Psoas muscle (tissue), 8 donors: ENCODE measurements around the gene MICB. TPM values are rescaled to one million over a fixed set of nuclear protein-coding genes. Genes with fewer than 3 reads are reported as not detected.

ENCODE experiments used
- ATAC-seq, 4 donors: fragments of 200-7000 bp; cut with Tn5 transposase; one replicate each; pipeline ENCODE4 v1.9.1; 2020; ENCODE audit warnings: moderate library complexity in 3 of 4, mild to moderate bottlenecking in 2 of 4
- DNase-seq, 2 donors: peaks; one replicate each; pipeline ENCODE4 v3.0.0-alpha.2; 2020
- H3K27ac ChIP-seq: fragments of 200-600 bp; one replicate; pipeline ENCODE4 v1.8.0; 2022
- H3K27me3 ChIP-seq, 3 donors: fragments of 200-600 bp in 1 of 3; one replicate each; pipeline versions ENCODE4 v1.6.1 to v1.8.0; 2013 to 2022; ENCODE audit warnings: low read length in 2 of 3, mild to moderate bottlenecking in 2 of 3, moderate library complexity in 1 of 3; ENCODE audit not compliant: insufficient read depth in 3 of 3
- H3K36me3 ChIP-seq, 2 donors: fragments of 200-600 bp in 1 of 2; one replicate each; pipeline versions ENCODE4 v1.6.1 to v1.8.0; 2013 to 2022; ENCODE audit warnings: low read depth in 1 of 2, mild to moderate bottlenecking in 1 of 2, moderate library complexity in 1 of 2; ENCODE audit not compliant: insufficient read depth in 1 of 2
- H3K4me1 ChIP-seq: fragments of 200-600 bp; one replicate; pipeline ENCODE4 v1.8.0; 2022
- H3K4me3 ChIP-seq: fragments of 200-600 bp; one replicate; pipeline ENCODE4 v1.8.0; 2022; ENCODE audit warnings: mild to moderate bottlenecking
- H3K9me3 ChIP-seq: fragments of 200-600 bp; one replicate; pipeline ENCODE4 v1.8.0; 2022
- WGBS, 3 donors: extraction: QIAGEN DNeasy Blood & Tissue Kit; methylation state at CpG; one replicate each; pipeline versions ENCODE4 v1.1.6 to v1.1.7; 2013; 5-methylcytosine and 5-hydroxymethylcytosine counted together
- intact Hi-C, 2 donors: fragments of 100-400 bp; cut with DNase I; formaldehyde crosslinking; loops; one replicate each; pipeline versions ENCODE4 v1.11.0 to v1.14.2; 2022
- polyA plus RNA-seq, 3 donors: library from polyadenylated mRNA; stranded (reverse); fragments of 200-250 nt; gene quantifications; one replicate each; pipeline ENCODE4 v1.2.3, GENCODE V29; 2013
- total RNA-seq, 4 donors: library from RNA; stranded (reverse); fragmentation: NEBNext Ultra II Directional in 2 of 4; extraction: Animal tissue kit (Norgen Biotek cat#: 25700) in 2 of 4; gene quantifications; one replicate each; pipeline versions ENCODE4 v1.2.1 to v1.2.4, GENCODE V29; 2021 to 2023
- TF ChIP-seq, protein P1 (sequence below): fragments of 200-600 bp; IDR thresholded peaks from one replicate; pipeline ENCODE4 v1.8.0; 2022; ENCODE audit warnings: antibody characterized with exemption
- donor health status: healthy with polysubstance abuse.
- donor health status: DM: no; HTN: no; CAD: no; lungs with moderate emphysema.
- donor health status: Bipolar disorder and iron deficiency.
- donor health status: healthy.
- donor health status: DM: yes; HTN: yes; CAD: no.
- donor health status: DM: no; HTN: no; CAD: no.
- donor health status: DM: no; HTN: no; CAD: no.
- donor health status: DM: yes; HTN: yes; CAD: no.

MICB gene
- total and polyA plus RNA-seq, 7 donors: 0.25 to 1.0 (median 0.65) TPM

DNA sequence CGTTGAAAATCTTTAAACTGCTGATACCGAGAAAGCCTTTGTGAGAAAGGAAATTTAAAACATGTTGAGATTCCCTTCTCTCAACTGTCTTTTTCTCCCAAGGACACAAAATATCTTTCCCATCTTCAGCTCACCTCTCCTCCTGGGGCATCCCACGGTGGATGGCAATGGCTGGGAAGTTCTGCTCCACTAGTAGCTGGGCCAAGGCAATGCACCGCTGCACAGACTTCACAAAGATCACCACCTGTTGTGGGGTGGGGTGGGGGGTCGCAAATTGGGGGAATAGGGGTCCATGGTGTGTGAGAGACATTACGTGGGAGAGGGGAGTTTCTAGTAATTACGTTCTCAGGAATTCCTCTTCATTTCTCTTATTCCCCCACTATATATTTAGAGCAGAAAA, 33.2 kb downstream of the MICB start:
- Histone ChIP-seq H3K27me3 (no peaks in the 10 kb centered on the region), H3K4me3 (no peak overlapping the region), H3K4me1 (no peaks in the 10 kb centered on the region), H3K9me3 (no peaks in the 10 kb centered on the region), H3K36me3 (peaks cover 19 to 68% of the 10 kb centered on the region in 2 donors), H3K27ac (no peak overlapping the region)
- no peak for ATAC-seq
- WGBS, 3 donors: 79 to 87% (median 85%) methylated on average over 7 of the region's 7 CpGs
- TF ChIP-seq, protein P1, sequence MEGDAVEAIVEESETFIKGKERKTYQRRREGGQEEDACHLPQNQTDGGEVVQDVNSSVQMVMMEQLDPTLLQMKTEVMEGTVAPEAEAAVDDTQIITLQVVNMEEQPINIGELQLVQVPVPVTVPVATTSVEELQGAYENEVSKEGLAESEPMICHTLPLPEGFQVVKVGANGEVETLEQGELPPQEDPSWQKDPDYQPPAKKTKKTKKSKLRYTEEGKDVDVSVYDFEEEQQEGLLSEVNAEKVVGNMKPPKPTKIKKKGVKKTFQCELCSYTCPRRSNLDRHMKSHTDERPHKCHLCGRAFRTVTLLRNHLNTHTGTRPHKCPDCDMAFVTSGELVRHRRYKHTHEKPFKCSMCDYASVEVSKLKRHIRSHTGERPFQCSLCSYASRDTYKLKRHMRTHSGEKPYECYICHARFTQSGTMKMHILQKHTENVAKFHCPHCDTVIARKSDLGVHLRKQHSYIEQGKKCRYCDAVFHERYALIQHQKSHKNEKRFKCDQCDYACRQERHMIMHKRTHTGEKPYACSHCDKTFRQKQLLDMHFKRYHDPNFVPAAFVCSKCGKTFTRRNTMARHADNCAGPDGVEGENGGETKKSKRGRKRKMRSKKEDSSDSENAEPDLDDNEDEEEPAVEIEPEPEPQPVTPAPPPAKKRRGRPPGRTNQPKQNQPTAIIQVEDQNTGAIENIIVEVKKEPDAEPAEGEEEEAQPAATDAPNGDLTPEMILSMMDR: no peak
- intact Hi-C loops: no loop called here
- DNase-seq: no peak

DNA sequence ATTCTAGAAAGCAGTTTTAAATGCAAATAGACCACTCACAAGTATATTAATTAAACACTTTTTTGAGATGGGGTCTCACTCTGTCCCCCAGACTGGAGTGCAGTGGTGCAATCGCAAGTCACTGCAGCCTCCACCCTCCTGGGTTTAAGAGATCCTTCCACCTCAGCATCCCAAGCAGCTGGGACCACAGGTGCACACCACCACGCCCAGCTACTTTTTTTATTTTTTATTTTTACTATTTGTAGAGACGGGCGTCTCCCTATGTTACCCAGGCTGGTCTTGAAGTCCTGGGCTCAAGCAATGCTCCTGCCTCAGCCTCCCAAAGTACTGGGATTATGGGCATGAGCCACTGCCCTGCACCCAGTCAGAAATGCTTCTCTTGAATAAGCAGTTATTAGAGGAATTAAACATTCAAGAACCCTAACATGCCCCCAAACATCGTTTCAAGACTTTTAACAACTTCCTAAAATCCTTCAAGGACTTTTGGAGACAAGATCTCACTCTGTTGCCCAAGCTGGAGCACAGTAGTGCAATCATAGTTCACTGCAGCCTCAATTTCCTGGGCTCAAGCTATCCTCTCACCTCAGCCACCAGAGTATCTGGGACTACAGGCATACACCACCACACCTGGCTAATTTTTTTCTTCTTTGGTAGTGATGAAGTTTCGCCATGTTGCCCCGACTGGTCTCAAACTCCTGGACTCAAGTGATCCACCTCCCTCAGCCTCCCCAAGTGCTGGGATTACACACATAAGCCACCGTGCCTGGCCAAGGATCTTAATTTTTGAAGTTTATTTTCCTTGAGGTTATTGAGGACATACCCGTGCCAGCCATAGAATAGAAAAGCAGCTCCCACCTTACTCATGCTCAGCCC, 34.1 kb downstream of the MICB start:
- intact Hi-C loops: no loop called here
- Histone ChIP-seq H3K4me1 (no peaks in the 10 kb centered on the region), H3K36me3 (peaks cover 24 to 77% of the 10 kb centered on the region in 2 donors), H3K27ac (no peak overlapping the region), H3K27me3 (no peaks in the 10 kb centered on the region), H3K4me3 (no peak overlapping the region), H3K9me3 (no peaks in the 10 kb centered on the region)
- 66 to 70% (median 69%) methylated on average over 9 of the region's 9 CpGs for WGBS, 3 donors
- no peak for DNase-seq
- TF ChIP-seq, protein P1: no peak
- no peak for ATAC-seq

DNA sequence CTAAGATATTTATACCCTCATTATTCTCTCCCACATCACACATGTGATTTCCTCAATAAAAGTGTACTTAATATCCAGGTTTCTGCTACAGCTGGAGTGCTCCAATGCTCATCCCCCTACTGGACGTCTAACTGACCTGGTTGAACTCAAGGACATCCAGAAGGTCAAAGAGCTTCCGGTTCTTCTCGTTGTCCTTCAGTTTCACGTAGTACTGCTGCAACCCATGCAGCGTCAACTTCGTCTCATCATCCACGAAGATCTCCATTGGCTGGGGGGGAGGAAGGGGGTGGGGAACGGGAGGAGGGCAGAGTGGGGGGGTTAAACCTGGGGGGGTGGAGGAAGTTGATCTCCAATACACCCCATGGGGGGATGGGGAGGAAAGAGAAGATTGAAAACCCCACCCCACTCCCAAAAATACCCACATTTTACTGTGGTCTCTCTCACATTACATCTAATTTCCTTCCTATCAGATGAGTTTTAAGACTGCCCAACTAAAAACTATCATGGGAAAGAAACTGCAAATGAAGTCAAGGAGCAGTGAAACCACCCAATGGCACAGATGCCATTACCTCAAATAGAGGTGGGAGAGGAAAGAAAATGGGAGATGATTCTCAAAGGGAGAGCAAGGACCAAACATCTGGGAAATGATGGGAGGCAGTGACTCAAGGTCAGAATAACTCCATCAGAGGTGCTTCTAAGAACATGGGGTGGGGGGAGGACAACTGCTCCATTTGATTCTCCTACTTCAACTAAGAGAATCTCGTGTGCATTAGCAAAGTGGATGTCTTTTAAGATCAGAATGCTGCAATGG, 34.9 kb downstream of the MICB start:
- no peaks in the 10 kb centered on the region for H3K4me1 ChIP-seq
- no peak overlapping the region for H3K27ac ChIP-seq
- DNase-seq: no peak
- 43 to 61% (median 44%) methylated on average over 9 of the region's 9 CpGs for WGBS, 3 donors
- H3K27me3 ChIP-seq: no peaks in the 10 kb centered on the region
- TF ChIP-seq, protein P1: no peak
- H3K4me3 ChIP-seq: no peak overlapping the region
- no peak for ATAC-seq
- H3K9me3 ChIP-seq: no peaks in the 10 kb centered on the region
- peaks cover 24 to 85% of the 10 kb centered on the region in 2 donors for H3K36me3 ChIP-seq
- intact Hi-C loops: no loop called here

DNA sequence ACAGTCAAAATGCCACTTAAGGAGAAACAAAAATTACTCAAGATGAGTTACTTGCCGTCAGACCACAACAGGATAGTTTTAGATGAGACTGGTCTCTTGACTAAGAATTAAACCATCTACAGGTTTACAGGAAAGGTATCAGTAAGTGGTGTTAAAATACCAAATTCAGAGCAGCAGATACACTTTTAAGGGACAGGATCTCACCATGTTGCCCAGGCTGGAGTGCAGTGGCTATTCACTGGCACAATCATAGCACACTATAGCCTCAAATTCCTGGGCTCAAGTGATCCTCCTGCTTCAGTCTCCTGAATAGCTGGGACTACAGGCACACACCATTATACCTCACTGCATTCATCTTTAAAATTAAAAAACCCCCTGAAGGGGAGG, 35.5 kb downstream of the MICB start:
- Histone ChIP-seq H3K36me3 (peaks cover 28 to 91% of the 10 kb centered on the region in 2 donors), H3K4me3 (no peak overlapping the region), H3K9me3 (no peaks in the 10 kb centered on the region), H3K4me1 (no peaks in the 10 kb centered on the region), H3K27me3 (no peaks in the 10 kb centered on the region), H3K27ac (no peak overlapping the region)
- 75 to 84% (median 83%) methylated on average over 1 of the region's 1 CpG for WGBS, 3 donors
- ATAC-seq (no peak), DNase-seq (no peak)
- intact Hi-C loops: no loop called here
- TF ChIP-seq, protein P1: no peak
